ENCODE data around the gene PLA1A.
"Not testable (repeated sequence)": the region's sequence is repeated elsewhere in the genome, so short reads cannot be mapped to it uniquely, and the experiment has no call there.

Gene PLA1A

GRCh38 chr3:119664370-119664769 lies 66.7 kb downstream of the PLA1A start:
- no peak for DNase-seq (ENCODE audit: low read depth)

GRCh38 chr3:119664850-119665379 lies 67.2 kb downstream of the PLA1A start:
- no peak for DNase-seq (ENCODE audit: low read depth)

- no peak for DNase-seq (ENCODE audit: low read depth)
Measured at GRCh38 chr3:119665954-119666559, 68.4 kb downstream of the PLA1A start.

- DNase-seq (ENCODE audit: low read depth), result no peak
Measured at GRCh38 chr3:119669906-119670570, 72.4 kb downstream of the PLA1A start.

- no peak for DNase-seq (ENCODE audit: low read depth)
Measured at GRCh38 chr3:119672776-119673175, 75.1 kb downstream of the PLA1A start.

GRCh38 chr3:119673875-119674274 lies 76.2 kb downstream of the PLA1A start:
- no peak for DNase-seq (ENCODE audit: low read depth)

- no peak for DNase-seq (ENCODE audit: low read depth)
Measured at GRCh38 chr3:119675188-119675874, 77.6 kb downstream of the PLA1A start.

- DNase-seq (ENCODE audit: low read depth), result no peak
Measured at GRCh38 chr3:119676020-119676419, 78.3 kb downstream of the PLA1A start.

GRCh38 chr3:119676771-119677640 lies 79.3 kb downstream of the PLA1A start, which contains the start of gene COX17:
Gene COX17, minus strand, starts transcription at chr3:119677406. Its CDS starts 96 bp downstream, at chr3:119677310.
- DNase-seq (ENCODE audit: low read depth), result peak; percentile 89

- no peak for DNase-seq (ENCODE audit: low read depth)
Measured at GRCh38 chr3:119677641-119677934, 79.9 kb downstream of the PLA1A start.

GRCh38 chr3:119678209-119678608 lies 80.5 kb downstream of the PLA1A start:
- not testable (repeated sequence) for DNase-seq (ENCODE audit: low read depth)

Measured in GM04504 (cell line).